ENCODE data around the gene ATP2A3. TPM values are rescaled to one million over a fixed set of nuclear protein-coding genes. Genes with fewer than 3 reads are reported as not detected.

The ATP2A3 gene
- 1 to 10 TPM; 1.6 to 9.9 (median 4.2) TPM for total RNA-seq
- 1 to 10 TPM; 2.5 to 6.0 TPM for polyA plus RNA-seq
- long read RNA-seq, donor 1, partial matches to known transcripts = 0 of 2 reads
- long read RNA-seq, donor 1, other reads (novel, unspliced or antisense) = 2 of 2 reads
- long read RNA-seq, donor 2, full-length matches to known transcripts = 3 of 3 reads
- long read RNA-seq, donor 2, partial matches to known transcripts = 0 of 3 reads
- long read RNA-seq, donor 2, other reads (novel, unspliced or antisense) = 0 of 3 reads
- long read RNA-seq, donor 3, full-length matches to known transcripts = 5 of 12 reads
- long read RNA-seq, donor 3, partial matches to known transcripts = 1 of 12 reads
- long read RNA-seq, donor 3, other reads (novel, unspliced or antisense) = 6 of 12 reads

- no peaks in the 10 kb centered on the region for H3K4me1 ChIP-seq (ENCODE audit: insufficient read depth)
- DNase-seq = no peak
- peak within 1 kb of the TSS in 1 of 2 donors; percentile 30 for H3K27ac ChIP-seq
- 0 to 2% (median 1%) methylated on average over 27 to 92 of the region's 92 CpGs for WGBS, 3 donors
- intact Hi-C loops (cut with DNase I) = no loop called here
- H3K4me3 ChIP-seq = peak within 1 kb of the TSS; percentile 29
- TF ChIP-seq CTCF (IDR thresholded peaks at IDR 0.05) (no peak), POLR2A (IDR thresholded peaks at IDR 0.05) (no peak), EP300 (IDR thresholded peaks at IDR 0.05) (no peak)
- H3K27me3 ChIP-seq = no peaks in the 10 kb centered on the region
- no peaks in the 10 kb centered on the region for H3K36me3 ChIP-seq
- H3K9me3 ChIP-seq = no peaks in the 10 kb centered on the region
Measured at GRCh38 chr17:3964203-3965117, at the start of gene ATP2A3. TSS of gene ATP2A3 (minus strand) at chr17:3964437. CDS start at chr17:3964291, 146 bp downstream.

GRCh38 chr17:4010754-4011153, 46.5 kb upstream of the ATP2A3 start:
- no peak overlapping the region for H3K4me3 ChIP-seq
- H3K27ac ChIP-seq = no peak overlapping the region
- 82 to 93% (median 85%) methylated on average over 2 of the region's 2 CpGs for WGBS, 3 donors
- no peaks in the 10 kb centered on the region for H3K27me3 ChIP-seq
- H3K36me3 ChIP-seq = no peaks in the 10 kb centered on the region
- no peaks in the 10 kb centered on the region for H3K9me3 ChIP-seq
- no peak for DNase-seq
- intact Hi-C loops (cut with DNase I) = no loop called here
- no peak for TF ChIP-seq CTCF (IDR thresholded peaks at IDR 0.05)
- TF ChIP-seq POLR2A (IDR thresholded peaks at IDR 0.05) = no peak
- TF ChIP-seq EP300 (IDR thresholded peaks at IDR 0.05) = no peak
- peaks cover 3% of the 10 kb centered on the region for H3K4me1 ChIP-seq (ENCODE audit: insufficient read depth)

- peaks cover 3% of the 10 kb centered on the region for H3K4me1 ChIP-seq (ENCODE audit: insufficient read depth)
- H3K27me3 ChIP-seq = no peaks in the 10 kb centered on the region
- no peak overlapping the region for H3K4me3 ChIP-seq
- no peak for DNase-seq
- H3K9me3 ChIP-seq = no peaks in the 10 kb centered on the region
- WGBS, 3 donors = 58 to 63% (median 62%) methylated on average over 17 of the region's 17 CpGs
- peak overlapping the region in 1 of 2 donors; percentile 25 for H3K27ac ChIP-seq
- no peak for TF ChIP-seq CTCF (IDR thresholded peaks at IDR 0.05)
- TF ChIP-seq POLR2A (IDR thresholded peaks at IDR 0.05) = no peak
- no peaks in the 10 kb centered on the region for H3K36me3 ChIP-seq
- intact Hi-C loops (cut with DNase I) = loop anchor here (2.0 to 10.0 kb wide), 5 partner anchors 94 to 274 kb away; partner anchors contain the start of gene P2RX1 (in 1 of the 4)
Measured at GRCh38 chr17:4009186-4009785, 45.0 kb upstream of the ATP2A3 start.
